ENCODE results near the gene DUSP9. TPM values are rescaled to one million over a fixed set of nuclear protein-coding genes. Genes with fewer than 3 reads are reported as not detected.

DUSP9 gene
- total RNA-seq, 1 donor from 2014 or later: not detected

- Histone ChIP-seq H3K9me3 (replicated peaks) (no peaks in the 10 kb centered on the region), H3K36me3 (no peaks in the 10 kb centered on the region), H3K4me3 (no peak overlapping the region), H3K27me3 (ENCODE audit: low read depth) (peaks cover 4% of the 10 kb centered on the region), H3K4me1 (no peaks in the 10 kb centered on the region), H3K27ac (replicated peaks) (no peak overlapping the region)
- DNase-seq: no peak
- intact Hi-C loops (cut with micrococcal nuclease): no loop called here
- no peak for TF ChIP-seq CTCF (IDR thresholded peaks at IDR 0.05; ENCODE audit: borderline replicate concordance)
Observed at GRCh38 chrX:153623310-153624029, 23.5 kb upstream of the DUSP9 start.

GRCh38 chrX:153624196-153625091, 22.6 kb upstream of the DUSP9 start:
- Histone ChIP-seq H3K4me1 (no peaks in the 10 kb centered on the region), H3K27me3 (ENCODE audit: low read depth) (peaks cover 4% of the 10 kb centered on the region), H3K27ac (replicated peaks) (no peak overlapping the region), H3K4me3 (no peak overlapping the region), H3K9me3 (replicated peaks) (no peaks in the 10 kb centered on the region), H3K36me3 (no peaks in the 10 kb centered on the region)
- intact Hi-C loops (cut with micrococcal nuclease): no loop called here
- DNase-seq: no peak
- no peak for TF ChIP-seq CTCF (IDR thresholded peaks at IDR 0.05; ENCODE audit: borderline replicate concordance)

- Histone ChIP-seq H3K9me3 (replicated peaks) (no peaks in the 10 kb centered on the region), H3K27me3 (ENCODE audit: low read depth) (peaks cover 4% of the 10 kb centered on the region), H3K27ac (replicated peaks) (no peak overlapping the region), H3K36me3 (no peaks in the 10 kb centered on the region), H3K4me1 (no peaks in the 10 kb centered on the region), H3K4me3 (no peak overlapping the region)
- intact Hi-C loops (cut with micrococcal nuclease): no loop called here
- TF ChIP-seq CTCF (IDR thresholded peaks at IDR 0.05; ENCODE audit: borderline replicate concordance): no peak
- no peak for DNase-seq
Observed at GRCh38 chrX:153625271-153626024, 21.6 kb upstream of the DUSP9 start.

- Histone ChIP-seq H3K27ac (replicated peaks) (no peak overlapping the region), H3K4me1 (no peaks in the 10 kb centered on the region), H3K9me3 (replicated peaks) (no peaks in the 10 kb centered on the region), H3K4me3 (no peak overlapping the region), H3K27me3 (ENCODE audit: low read depth) (peaks cover 4% of the 10 kb centered on the region), H3K36me3 (no peaks in the 10 kb centered on the region)
- TF ChIP-seq CTCF (IDR thresholded peaks at IDR 0.05; ENCODE audit: borderline replicate concordance): no peak
- no peak for DNase-seq
- intact Hi-C loops (cut with micrococcal nuclease): no loop called here
Observed at GRCh38 chrX:153626025-153626633, 20.9 kb upstream of the DUSP9 start.
